HEK293T (cell line): Measurements from ENCODE around the gene MYO1G.

ENCODE experiments used
- ARNT ChIP-seq: fragments of 450-650 bp; IDR thresholded peaks from 2 replicates; pipeline ENCODE4 v1.6.1; 2017; ENCODE audit warnings: mild to moderate bottlenecking
- BHLHE40 ChIP-seq: fragments of 450-650 bp; IDR thresholded peaks from 2 replicates; pipeline ENCODE4 v1.6.1; 2016; ENCODE audit warnings: mild to moderate bottlenecking, moderate library complexity, borderline replicate concordance
- FOXA1 ChIP-seq: fragments of 450-650 bp; IDR thresholded peaks from 2 replicates; pipeline ENCODE4 v1.6.1; 2016; ENCODE audit warnings: mild to moderate bottlenecking
- FOXK2 ChIP-seq: fragments of 450-650 bp; IDR thresholded peaks from 2 replicates; pipeline ENCODE4 v1.6.1; 2016; ENCODE audit warnings: mild to moderate bottlenecking
- FOXM1 ChIP-seq: fragments of 450-650 bp; IDR thresholded peaks from 2 replicates; pipeline ENCODE4 v1.6.1; 2017; ENCODE audit warnings: mild to moderate bottlenecking, borderline replicate concordance
- L3MBTL2 ChIP-seq: fragments of 450-650 bp; conservative IDR thresholded peaks from 2 replicates; pipeline ENCODE4 v1.6.1; 2016; ENCODE audit warnings: mild to moderate bottlenecking
- LEF1 ChIP-seq: fragments of 450-650 bp; IDR thresholded peaks from 2 replicates; pipeline ENCODE4 v1.6.1; 2017; ENCODE audit warnings: mild to moderate bottlenecking, borderline replicate concordance
- SP1 ChIP-seq: fragments of 450-650 bp; IDR thresholded peaks from 2 replicates; pipeline ENCODE4 v1.6.1; 2017
- SUZ12 ChIP-seq: fragments of 450-650 bp; IDR thresholded peaks from 2 replicates; pipeline ENCODE4 v1.6.1; 2016; ENCODE audit warnings: mild to moderate bottlenecking

DNA sequence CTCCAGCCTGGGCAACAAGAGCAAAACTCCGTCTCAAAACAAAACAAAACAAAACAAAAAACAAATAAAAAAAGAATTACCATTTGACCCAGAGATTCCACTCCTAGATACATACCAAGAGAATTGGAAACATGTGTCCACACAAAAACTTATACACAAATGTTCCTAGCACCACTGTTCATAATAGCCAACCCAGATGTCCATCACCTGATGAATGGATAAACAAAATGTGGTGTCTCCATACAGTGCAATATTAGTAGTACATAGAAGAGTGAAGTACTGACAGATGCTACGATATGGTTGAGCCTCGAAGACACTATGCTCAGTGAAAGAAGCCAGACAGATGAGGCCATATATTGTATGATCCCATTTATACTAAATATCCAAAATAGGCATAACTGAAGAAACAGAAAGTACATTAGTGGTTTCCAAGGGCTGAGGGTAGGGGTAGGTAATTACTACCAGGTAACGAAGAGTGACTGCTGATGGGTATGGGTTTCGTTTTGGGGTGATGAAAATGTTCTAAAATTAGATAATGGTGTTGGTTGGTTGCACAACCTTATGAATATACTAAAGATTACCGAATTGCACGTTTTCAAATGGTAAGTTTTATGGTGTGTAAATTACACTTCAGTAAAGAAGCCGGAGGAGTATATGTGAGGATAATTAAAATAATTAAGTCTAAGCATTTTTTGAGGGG is 20.0 kb downstream of the MYO1G start:
- TF ChIP-seq L3MBTL2, result no peak
- no peak for TF ChIP-seq SUZ12
- no peak for TF ChIP-seq FOXK2
- TF ChIP-seq ARNT, result no peak
- no peak for TF ChIP-seq BHLHE40
- TF ChIP-seq SP1, result no peak
- no peak for TF ChIP-seq FOXA1
- TF ChIP-seq FOXM1, result no peak
- TF ChIP-seq LEF1, result no peak
